ENCODE data around the gene CACNA1E.
"Not testable (repeated sequence)": the region's sequence is repeated elsewhere in the genome, so short reads cannot be mapped to it uniquely, and the experiment has no call there.

Gene CACNA1E

GRCh38 chr1:181818943-181819342 lies 335.6 kb downstream of the CACNA1E start:
- no peak for DNase-seq (ENCODE audit: low read depth)
- H3K4me3 ChIP-seq (ENCODE audit: low read length), result no peak overlapping the region
- TF ChIP-seq CTCF (IDR thresholded peaks at IDR 0.05; ENCODE audit: insufficient read depth, low read depth, low read length, missing control alignments), result no peak

GRCh38 chr1:181821701-181822100 lies 338.4 kb downstream of the CACNA1E start:
- TF ChIP-seq CTCF (IDR thresholded peaks at IDR 0.05; ENCODE audit: insufficient read depth, low read depth, low read length, missing control alignments), result no peak
- no peak overlapping the region for H3K4me3 ChIP-seq (ENCODE audit: low read length)
- DNase-seq (ENCODE audit: low read depth), result no peak

GRCh38 chr1:181832173-181832880 lies 349.0 kb downstream of the CACNA1E start:
- DNase-seq (ENCODE audit: low read depth); H3K4me3 ChIP-seq (ENCODE audit: low read length): not testable (repeated sequence)

GRCh38 chr1:181846001-181846645 lies 362.8 kb downstream of the CACNA1E start:
- no peak for DNase-seq (ENCODE audit: low read depth)
- TF ChIP-seq CTCF (IDR thresholded peaks at IDR 0.05; ENCODE audit: insufficient read depth, low read depth, low read length, missing control alignments), result no peak
- no peak overlapping the region for H3K4me3 ChIP-seq (ENCODE audit: low read length)

GRCh38 chr1:181846681-181847080 lies 363.4 kb downstream of the CACNA1E start:
- H3K4me3 ChIP-seq (ENCODE audit: low read length), result no peak overlapping the region
- DNase-seq (ENCODE audit: low read depth), result no peak
- no peak for TF ChIP-seq CTCF (IDR thresholded peaks at IDR 0.05; ENCODE audit: insufficient read depth, low read depth, low read length, missing control alignments)

GRCh38 chr1:181849071-181849470 lies 365.8 kb downstream of the CACNA1E start:
- no peak for DNase-seq (ENCODE audit: low read depth)
- no peak overlapping the region for H3K4me3 ChIP-seq (ENCODE audit: low read length)
- TF ChIP-seq CTCF (IDR thresholded peaks at IDR 0.05; ENCODE audit: insufficient read depth, low read depth, low read length, missing control alignments), result no peak

GRCh38 chr1:181854212-181854611 lies 370.9 kb downstream of the CACNA1E start:
- H3K4me3 ChIP-seq (ENCODE audit: low read length); DNase-seq (ENCODE audit: low read depth): not testable (repeated sequence)

GRCh38 chr1:181855380-181855779 lies 372.1 kb downstream of the CACNA1E start:
- H3K4me3 ChIP-seq (ENCODE audit: low read length), result no peak overlapping the region
- no peak for DNase-seq (ENCODE audit: low read depth)
- TF ChIP-seq CTCF (IDR thresholded peaks at IDR 0.05; ENCODE audit: insufficient read depth, low read depth, low read length, missing control alignments), result no peak

All from epithelial cell of esophagus (primary cell).